Measurements from ENCODE around the gene TEC.

- TF ChIP-seq CTCF (IDR thresholded peaks at IDR 0.05) (no peak), SIN3A (IDR thresholded peaks at IDR 0.05; ENCODE audit: borderline replicate concordance, insufficient read depth, low read depth, low read length) (no peak), REST (IDR thresholded peaks at IDR 0.05; ENCODE audit: insufficient read depth in 1 of 2, low read depth in 2 of 2, low read length in 1 of 2) (no peak), POLR2AphosphoS5 (IDR thresholded peaks at IDR 0.05; ENCODE audit: low read depth, low read length) (no peak), TCF7L2 (IDR thresholded peaks at IDR 0.05; ENCODE audit: low read depth, low read length) (no peak)
These were observed 122.0 kb downstream of the TEC start for GRCh38 chr4:48147621-48148020.

Data from Panc1 (cell line).